K562 (cell line): Measurements from ENCODE around the gene ATP6V0E2. TPM values are rescaled to one million over a fixed set of nuclear protein-coding genes. Genes with fewer than 3 reads are reported as not detected.

Experiments
- DLX4 ChIP-seq: fragments of 250-450 bp; sonication (Bioruptor Pico); IDR thresholded peaks from 2 replicates; pipeline ENCODE4 v1.6.1; 2021; ENCODE audit warnings: mild to moderate bottlenecking
- ELK1 ChIP-seq: sonication (generic); formaldehyde crosslinking; IDR thresholded peaks from 2 replicates; pipeline ENCODE4 v1.8.1; 2022; ENCODE audit warnings: missing genetic modification reagents
- FOXA3 ChIP-seq, 2 experiments: fragments of 450-650 bp in 1 of 2; sonication (generic) in 1 of 2; formaldehyde crosslinking; IDR thresholded peaks in 1 of 2; conservative IDR thresholded peaks in 1 of 2; 2 replicates each; pipeline versions ENCODE4 v1.4.0 to v1.8.0; 2020 to 2022; ENCODE audit warnings: mild to moderate bottlenecking in 2 of 2, missing genetic modification reagents in 1 of 2
- KAT7 ChIP-seq: sonication (generic); formaldehyde crosslinking; IDR thresholded peaks from 2 replicates; pipeline ENCODE4 v1.8.0; 2022; ENCODE audit warnings: missing genetic modification reagents, mild to moderate bottlenecking, borderline replicate concordance
- MCM7 ChIP-seq, 2 experiments: fragments of 450-650 bp; IDR thresholded peaks; 2 replicates each; pipeline ENCODE4 v1.6.1; 2016 to 2018
- MEF2D ChIP-seq: conservative IDR thresholded peaks from 2 replicates; pipeline ENCODE4 v1.6.1; 2016; ENCODE audit warnings: low read depth, missing genetic modification characterization, missing compliant biosample characterization
- NFYB ChIP-seq: IDR thresholded peaks from 2 replicates; pipeline ENCODE4 v1.6.1; 2011; ENCODE audit warnings: mild to moderate bottlenecking, moderate library complexity; ENCODE audit not compliant: insufficient read length; ENCODE audit errors: extremely low read depth
- NR2C1 ChIP-seq, 2 experiments: fragments of 450-650 bp; IDR thresholded peaks; 2 replicates each; pipeline ENCODE4 v1.6.1; 2017; ENCODE audit warnings: mild to moderate bottlenecking in 2 of 2, antibody characterized with exemption in 1 of 2, inconsistent platforms in 1 of 2, missing compliant biosample characterization in 1 of 2, missing genetic modification characterization in 1 of 2
- PHTF2 ChIP-seq: fragments of 250-450 bp; sonication (Bioruptor Pico); IDR thresholded peaks from 2 replicates; pipeline ENCODE4 v1.5.0; 2021; ENCODE audit warnings: mild to moderate bottlenecking
- POLR2AphosphoS5 ChIP-seq: IDR thresholded peaks from 2 replicates; pipeline ENCODE4 v1.6.1; 2011; ENCODE audit warnings: mild to moderate bottlenecking, low read depth, low read length, moderate library complexity; ENCODE audit not compliant: control insufficient read depth, insufficient read depth
- SMARCE1 ChIP-seq: fragments of 450-650 bp; IDR thresholded peaks from 2 replicates; pipeline ENCODE4 v1.7.1; 2016; ENCODE audit warnings: mild to moderate bottlenecking
- SREBF1 ChIP-seq: fragments of 150-350 bp; IDR thresholded peaks from 2 replicates; pipeline ENCODE4 v1.6.1; 2014; ENCODE audit warnings: antibody characterized with exemption, low read depth, low read length, borderline replicate concordance
- SREBF2 ChIP-seq: sonication (generic); formaldehyde crosslinking; IDR thresholded peaks from 2 replicates; pipeline ENCODE4 v1.4.0; 2020; ENCODE audit warnings: mild to moderate bottlenecking, missing genetic modification reagents
- SRSF3 ChIP-seq: fragments of 200-400 bp; formaldehyde crosslinking; IDR thresholded peaks from 2 replicates; pipeline ENCODE4 v1.6.1; 2016; ENCODE audit warnings: mild to moderate bottlenecking, low read length, moderate library complexity; ENCODE audit not compliant: insufficient read depth
- THAP12 ChIP-seq: fragments of 250-450 bp; sonication (Bioruptor Pico); IDR thresholded peaks from 2 replicates; pipeline ENCODE4 v1.9.0; 2021; ENCODE audit warnings: mild to moderate bottlenecking, inconsistent platforms
- TRIM24 ChIP-seq, 2 experiments: fragments of 450-650 bp; IDR thresholded peaks; 2 replicates each; pipeline ENCODE4 v1.6.1; 2016
- ZBTB33 ChIP-seq: sonication (generic); formaldehyde crosslinking; IDR thresholded peaks from 2 replicates; pipeline ENCODE4 v1.8.1; 2023; ENCODE audit warnings: mild to moderate bottlenecking, missing genetic modification reagents
- ZNF12 ChIP-seq: sonication (generic); formaldehyde crosslinking; IDR thresholded peaks from 2 replicates; pipeline ENCODE4 v1.4.0; 2020; ENCODE audit warnings: mild to moderate bottlenecking, missing genetic modification reagents
- ZNF384 ChIP-seq: IDR thresholded peaks from 2 replicates; pipeline ENCODE4 v1.6.1; 2012; ENCODE audit warnings: low read depth, low read length, improper control_type of control experiment
- ZNF444 ChIP-seq: fragments of 250-450 bp; sonication (Bioruptor Pico); IDR thresholded peaks from 2 replicates; pipeline ENCODE4 v1.4.0; 2020; ENCODE audit warnings: mild to moderate bottlenecking, moderate library complexity
- polyA plus RNA-seq, 8 experiments: library from polyadenylated mRNA; depleted of rRNA in 4 of 8; stranded (reverse) in 5 of 8; unstranded in 3 of 8; fragments of >200 nt; fragmentation: Nextera tagmentation in 2 of 8; fragmentation: Illumina TruSeq in 1 of 8; extraction: Ambion mirVana in 2 of 8; extraction: Trizol in 1 of 8; gene quantifications; 2 replicates each; pipeline versions ENCODE4 v1.2.1 to v1.2.3, GENCODE V29; 2011 to 2014; ENCODE audit warnings: inconsistent platforms in 1 of 8, missing spikeins in 1 of 8
- total RNA-seq, 7 experiments: library from RNA; depleted of rRNA in 6 of 7; stranded (reverse); fragments of >200 nt in 6 of 7; fragmentation: Illumina TruSeq in 2 of 7; extraction: Trizol in 2 of 7; gene quantifications; 2 replicates each; pipeline versions ENCODE4 v1.2.1 to v1.2.3, GENCODE V29; 2011 to 2021; ENCODE audit warnings: low replicate concordance in 1 of 7
- TF ChIP-seq, protein P1 (sequence below): sonication (generic); formaldehyde crosslinking; IDR thresholded peaks from 2 replicates; pipeline ENCODE4 v1.8.0; 2022; ENCODE audit warnings: missing genetic modification reagents, mild to moderate bottlenecking, moderate library complexity, borderline replicate concordance

Gene ATP6V0E2
- total and polyA plus RNA-seq, 9 of the 15 experiments (the other 6 are each of a cell fraction or from before 2014, with no cell fraction given) = 0.55 to 18.5 (median 10.9) TPM

DNA sequence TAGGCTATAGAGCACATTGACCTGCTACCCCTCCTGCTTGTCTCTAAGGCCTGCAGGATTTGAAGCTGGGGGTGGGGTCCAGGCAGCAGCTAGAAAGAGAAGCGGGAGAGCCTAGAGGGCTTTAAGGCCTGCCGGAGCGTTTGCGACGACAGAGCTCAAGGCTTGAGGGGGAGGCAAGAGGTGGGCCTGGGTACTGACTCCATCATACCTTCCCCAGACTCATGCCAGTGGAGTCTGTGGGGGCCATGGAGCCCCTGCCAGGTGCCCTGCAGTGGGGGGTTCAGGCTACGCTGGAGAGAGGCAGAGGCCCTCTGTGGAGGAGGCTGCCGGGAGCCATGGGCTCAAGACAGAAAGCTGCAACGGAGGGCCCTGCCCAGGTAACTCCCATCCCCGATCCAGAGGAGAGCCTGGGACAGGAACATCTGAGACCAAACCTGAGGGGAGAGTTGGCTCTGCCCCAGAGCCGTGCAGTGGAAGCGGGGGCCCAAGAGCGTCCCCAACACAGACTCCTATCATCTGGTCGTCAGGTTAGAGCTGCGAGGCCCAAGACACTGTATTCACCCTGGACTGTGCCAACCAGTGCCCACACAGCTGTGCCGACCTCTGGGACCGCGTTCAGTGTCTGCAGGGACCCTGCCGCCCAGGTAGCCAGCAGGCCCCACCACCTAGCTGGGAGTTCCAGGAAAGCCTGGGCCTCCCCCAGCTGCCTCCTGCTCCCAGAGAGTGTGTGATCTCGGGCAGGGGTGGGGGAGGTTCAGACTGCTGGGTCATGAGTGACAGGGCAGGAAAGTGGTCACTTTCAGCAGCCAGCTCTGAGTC, 48.8 kb upstream of the ATP6V0E2 start (continued):
- TF ChIP-seq THAP12 (CRISPR knock-in tag) = no peak
- TF ChIP-seq KAT7 (CRISPR knock-in tag) = no peak
- TF ChIP-seq PHTF2 (CRISPR knock-in tag) = no peak
- TF ChIP-seq POLR2AphosphoS5 = no peak
- TF ChIP-seq NFYB = no peak
- no peak for TF ChIP-seq SRSF3
- no peak for TF ChIP-seq ZNF444 (CRISPR knock-in tag)
- no peak for TF ChIP-seq ZBTB33 (CRISPR knock-in tag)
- TF ChIP-seq DLX4 (CRISPR knock-in tag) = no peak
- TF ChIP-seq ZNF12 = no peak
- no peak for TF ChIP-seq ZNF384
- TF ChIP-seq, protein P1, sequence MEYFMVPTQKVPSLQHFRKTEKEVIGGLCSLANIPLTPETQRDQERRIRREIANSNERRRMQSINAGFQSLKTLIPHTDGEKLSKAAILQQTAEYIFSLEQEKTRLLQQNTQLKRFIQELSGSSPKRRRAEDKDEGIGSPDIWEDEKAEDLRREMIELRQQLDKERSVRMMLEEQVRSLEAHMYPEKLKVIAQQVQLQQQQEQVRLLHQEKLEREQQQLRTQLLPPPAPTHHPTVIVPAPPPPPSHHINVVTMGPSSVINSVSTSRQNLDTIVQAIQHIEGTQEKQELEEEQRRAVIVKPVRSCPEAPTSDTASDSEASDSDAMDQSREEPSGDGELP (CRISPR knock-in tag) = peak; percentile 43; the same call in 1 of the 2 replicates
- no peak for TF ChIP-seq MEF2D
- no peak for TF ChIP-seq ELK1 (CRISPR knock-in tag)
- no peak for TF ChIP-seq TRIM24 (IDR thresholded peaks at IDR 0.05)
- TF ChIP-seq SREBF2 (CRISPR knock-in tag) = no peak
- TF ChIP-seq SREBF1 = no peak
- no peak; the same call in 1 of the 2 replicates for TF ChIP-seq SMARCE1
- no peak for TF ChIP-seq NR2C1 (IDR thresholded peaks at IDR 0.05)
- TF ChIP-seq NR2C1 (tag; IDR thresholded peaks at IDR 0.05) = no peak
- TF ChIP-seq MCM7 (IDR thresholded peaks at IDR 0.05) = no peak
- no peak for TF ChIP-seq FOXA3 (CRISPR knock-in tag; conservative IDR thresholded peaks at IDR 0.05 in 1 of 2, IDR thresholded peaks at IDR 0.05 in 1 of 2)
